Psoas muscle (tissue), 8 donors: ENCODE measurements around the gene ENO3. TPM values are rescaled to one million over a fixed set of nuclear protein-coding genes. Genes with fewer than 3 reads are reported as not detected.
A peak's percentile ranks its signal among the peaks of the same experiment; 100 is the strongest.
"Not testable (repeated sequence)": the region's sequence is repeated elsewhere in the genome, so short reads cannot be mapped to it uniquely, and the experiment has no call there.

Experiments
- ATAC-seq, 4 donors: fragments of 200-7000 bp; cut with Tn5 transposase; one replicate each; pipeline ENCODE4 v1.9.1; 2020; ENCODE audit warnings: moderate library complexity in 3 of 4, mild to moderate bottlenecking in 2 of 4
- DNase-seq, 2 donors: peaks; one replicate each; pipeline ENCODE4 v3.0.0-alpha.2; 2020
- H3K27ac ChIP-seq: fragments of 200-600 bp; one replicate; pipeline ENCODE4 v1.8.0; 2022
- H3K27me3 ChIP-seq, 3 donors: fragments of 200-600 bp in 1 of 3; one replicate each; pipeline versions ENCODE4 v1.6.1 to v1.8.0; 2013 to 2022; ENCODE audit warnings: low read length in 2 of 3, mild to moderate bottlenecking in 2 of 3, moderate library complexity in 1 of 3; ENCODE audit not compliant: insufficient read depth in 3 of 3
- H3K36me3 ChIP-seq, 2 donors: fragments of 200-600 bp in 1 of 2; one replicate each; pipeline versions ENCODE4 v1.6.1 to v1.8.0; 2013 to 2022; ENCODE audit warnings: low read depth in 1 of 2, mild to moderate bottlenecking in 1 of 2, moderate library complexity in 1 of 2; ENCODE audit not compliant: insufficient read depth in 1 of 2
- H3K4me1 ChIP-seq: fragments of 200-600 bp; one replicate; pipeline ENCODE4 v1.8.0; 2022
- H3K4me3 ChIP-seq: fragments of 200-600 bp; one replicate; pipeline ENCODE4 v1.8.0; 2022; ENCODE audit warnings: mild to moderate bottlenecking
- H3K9me3 ChIP-seq: fragments of 200-600 bp; one replicate; pipeline ENCODE4 v1.8.0; 2022
- WGBS, 3 donors: extraction: QIAGEN DNeasy Blood & Tissue Kit; methylation state at CpG; one replicate each; pipeline versions ENCODE4 v1.1.6 to v1.1.7; 2013; 5-methylcytosine and 5-hydroxymethylcytosine counted together
- intact Hi-C, 2 donors: fragments of 100-400 bp; cut with DNase I; formaldehyde crosslinking; loops; one replicate each; pipeline versions ENCODE4 v1.11.0 to v1.14.2; 2022
- polyA plus RNA-seq, 3 donors: library from polyadenylated mRNA; stranded (reverse); fragments of 200-250 nt; gene quantifications; one replicate each; pipeline ENCODE4 v1.2.3, GENCODE V29; 2013
- total RNA-seq, 4 donors: library from RNA; stranded (reverse); fragmentation: NEBNext Ultra II Directional in 2 of 4; extraction: Animal tissue kit (Norgen Biotek cat#: 25700) in 2 of 4; gene quantifications; one replicate each; pipeline versions ENCODE4 v1.2.1 to v1.2.4, GENCODE V29; 2021 to 2023
- TF ChIP-seq, protein P1 (sequence below): fragments of 200-600 bp; IDR thresholded peaks from one replicate; pipeline ENCODE4 v1.8.0; 2022; ENCODE audit warnings: antibody characterized with exemption
- donor health status: healthy with polysubstance abuse.
- donor health status: DM: no; HTN: no; CAD: no; lungs with moderate emphysema.
- donor health status: Bipolar disorder and iron deficiency.
- donor health status: healthy.
- donor health status: DM: yes; HTN: yes; CAD: no.
- donor health status: DM: no; HTN: no; CAD: no.
- donor health status: DM: no; HTN: no; CAD: no.
- donor health status: DM: yes; HTN: yes; CAD: no.

ENO3 gene
- total and polyA plus RNA-seq, 7 donors: 1,126 to 5,696 (median 2,679) TPM

DNA sequence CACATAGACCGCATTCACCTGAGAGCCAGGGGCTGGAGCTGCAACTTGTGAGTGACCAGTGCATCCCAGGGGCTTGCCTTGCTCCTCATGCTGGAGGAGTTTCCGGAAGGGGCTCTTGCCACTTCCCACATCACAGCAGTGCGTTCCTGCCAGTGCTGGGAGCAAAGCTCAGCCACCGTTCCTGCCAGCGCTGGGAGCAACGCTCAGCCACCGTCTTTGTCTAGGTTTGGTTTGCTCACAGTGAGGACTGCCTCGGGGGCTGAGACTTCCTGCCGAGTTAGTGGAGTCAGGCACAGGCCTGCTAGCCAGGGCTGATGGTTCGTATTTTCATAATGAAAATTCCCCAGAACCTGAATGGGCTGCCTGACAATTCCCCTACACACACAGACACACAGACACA is 42.6 kb upstream of the ENO3 start:
- Histone ChIP-seq H3K4me3 (no peak overlapping the region), H3K4me1 (peaks cover 3% of the 10 kb centered on the region), H3K27me3 (no peaks in the 10 kb centered on the region), H3K36me3 (no peaks in the 10 kb centered on the region), H3K27ac (peak overlapping the region; percentile 75), H3K9me3 (no peaks in the 10 kb centered on the region)
- intact Hi-C loops: loop anchor here (2.0 to 10.0 kb wide), 6 partner anchors 26 to 344 kb away; partner anchors contain the start of genes CAMTA2 (in 2 of the 2), GGT6 (in 1 of the 2), RNF167 (in 1 of the 2) and SLC25A11 (in 1 of the 2)
- 34 to 47% (median 39%) methylated on average over 10 of the region's 10 CpGs for whole genome bisulfite sequencing, 3 donors
- TF ChIP-seq, protein P1, sequence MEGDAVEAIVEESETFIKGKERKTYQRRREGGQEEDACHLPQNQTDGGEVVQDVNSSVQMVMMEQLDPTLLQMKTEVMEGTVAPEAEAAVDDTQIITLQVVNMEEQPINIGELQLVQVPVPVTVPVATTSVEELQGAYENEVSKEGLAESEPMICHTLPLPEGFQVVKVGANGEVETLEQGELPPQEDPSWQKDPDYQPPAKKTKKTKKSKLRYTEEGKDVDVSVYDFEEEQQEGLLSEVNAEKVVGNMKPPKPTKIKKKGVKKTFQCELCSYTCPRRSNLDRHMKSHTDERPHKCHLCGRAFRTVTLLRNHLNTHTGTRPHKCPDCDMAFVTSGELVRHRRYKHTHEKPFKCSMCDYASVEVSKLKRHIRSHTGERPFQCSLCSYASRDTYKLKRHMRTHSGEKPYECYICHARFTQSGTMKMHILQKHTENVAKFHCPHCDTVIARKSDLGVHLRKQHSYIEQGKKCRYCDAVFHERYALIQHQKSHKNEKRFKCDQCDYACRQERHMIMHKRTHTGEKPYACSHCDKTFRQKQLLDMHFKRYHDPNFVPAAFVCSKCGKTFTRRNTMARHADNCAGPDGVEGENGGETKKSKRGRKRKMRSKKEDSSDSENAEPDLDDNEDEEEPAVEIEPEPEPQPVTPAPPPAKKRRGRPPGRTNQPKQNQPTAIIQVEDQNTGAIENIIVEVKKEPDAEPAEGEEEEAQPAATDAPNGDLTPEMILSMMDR: no peak
- ATAC-seq (peak in 3 of 4 donors; percentile 2 to 13 (median 9)), DNase-seq (peak in 1 of 2 donors; percentile 61)

DNA sequence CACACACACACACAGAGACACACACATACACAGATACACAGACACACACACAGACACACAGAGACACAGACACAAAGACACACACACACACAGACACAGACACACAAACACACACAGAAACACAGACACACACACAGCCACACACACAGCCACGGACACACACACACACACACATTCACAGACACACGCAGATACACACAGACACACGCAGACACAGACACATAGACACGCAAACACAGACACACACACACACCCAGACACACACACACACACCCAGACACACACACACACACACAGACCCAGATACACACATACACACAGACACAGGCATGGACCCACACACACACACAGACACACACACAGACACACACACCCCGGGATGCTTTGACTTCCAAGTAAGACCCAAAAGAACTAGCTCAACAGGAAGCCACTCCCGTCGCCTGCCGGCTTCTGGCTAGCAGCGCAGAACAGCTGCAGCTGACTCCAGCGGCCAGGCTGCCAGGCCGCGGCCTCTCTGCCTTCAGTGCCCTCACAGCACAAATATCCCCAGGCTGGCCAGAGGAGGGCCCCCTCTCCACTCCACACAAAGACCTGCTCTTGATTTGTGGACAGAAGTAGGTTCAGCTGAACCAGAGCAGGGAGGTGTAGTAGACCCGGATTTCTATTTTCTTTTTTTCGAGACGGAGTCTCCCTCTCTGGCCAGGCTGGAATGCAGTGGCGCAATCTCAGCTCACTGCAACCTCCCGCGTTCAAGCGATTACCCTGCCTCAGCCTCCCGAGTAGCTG is 42.0 kb upstream of the ENO3 start:
- peak; percentile 93 to 97 for DNase-seq
- no peaks in the 10 kb centered on the region for H3K36me3 ChIP-seq
- intact Hi-C loops: loop anchor here (2.0 to 10.0 kb wide), 6 partner anchors 26 to 344 kb away; partner anchors contain the start of genes CAMTA2 (in 2 of the 2), GGT6 (in 1 of the 2), RNF167 (in 1 of the 2) and SLC25A11 (in 1 of the 2)
- no peaks in the 10 kb centered on the region for H3K4me1 ChIP-seq
- peak; percentile 99 for ATAC-seq
- WGBS, 3 donors: 8 to 16% (median 11%) methylated on average over 20 of the region's 20 CpGs
- TF ChIP-seq, protein P1: peak; percentile 83
- H3K4me3 ChIP-seq: no peak overlapping the region
- no peaks in the 10 kb centered on the region for H3K27me3 ChIP-seq
- peak overlapping the region; percentile 75 for H3K27ac ChIP-seq
- H3K9me3 ChIP-seq: no peaks in the 10 kb centered on the region

DNA sequence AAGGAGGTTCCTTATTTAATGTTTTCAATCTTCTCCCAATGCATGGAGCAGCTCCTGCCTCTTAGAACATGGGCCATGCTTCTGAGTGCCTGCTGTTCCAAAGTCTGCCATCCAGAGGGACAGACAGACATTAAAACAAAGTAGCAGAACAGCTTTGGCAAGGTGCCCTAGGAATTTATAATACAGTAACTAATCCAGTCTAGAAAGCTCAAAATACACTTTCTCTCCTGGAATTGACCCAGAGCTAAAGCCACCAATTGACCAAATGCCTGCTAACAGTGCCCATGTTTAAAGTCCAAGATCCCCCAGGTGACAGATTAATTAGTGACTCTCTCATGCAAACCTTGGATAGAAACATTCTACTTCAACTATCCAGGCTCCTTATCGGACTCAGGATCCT is 36.9 kb upstream of the ENO3 start:
- Histone ChIP-seq H3K4me1 (no peaks in the 10 kb centered on the region), H3K27me3 (no peaks in the 10 kb centered on the region), H3K9me3 (no peaks in the 10 kb centered on the region), H3K4me3 (no peak overlapping the region), H3K27ac (no peak overlapping the region), H3K36me3 (no peaks in the 10 kb centered on the region)
- WGBS, 3 donors: 62 to 77% (median 70%) methylated on average over 1 of the region's 1 CpG
- TF ChIP-seq, protein P1: no peak
- no peak for DNase-seq
- intact Hi-C loops: no loop called here
- ATAC-seq: no peak

DNA sequence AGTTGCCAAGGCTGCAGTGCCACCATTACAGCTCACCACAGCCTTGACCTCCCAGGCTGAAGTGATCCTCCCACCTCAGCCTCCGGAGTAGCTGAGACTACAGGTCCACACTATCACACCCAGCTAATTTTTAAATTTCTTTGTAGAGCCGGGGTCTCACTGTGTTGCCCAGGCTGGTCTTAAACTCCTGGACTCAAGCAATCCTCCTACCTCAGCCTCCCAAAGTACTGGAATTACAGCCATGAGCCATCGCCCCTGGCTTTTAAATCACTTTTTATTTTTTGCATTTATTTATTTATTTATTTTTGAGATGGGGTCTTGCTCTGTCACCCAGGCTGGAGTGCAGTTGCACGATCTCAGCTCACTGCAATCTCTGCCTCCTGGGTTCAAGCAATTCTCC is 36.4 kb upstream of the ENO3 start:
- H3K4me3 ChIP-seq, DNase-seq, H3K4me1 ChIP-seq, H3K36me3 ChIP-seq, H3K9me3 ChIP-seq, H3K27me3 ChIP-seq, intact Hi-C loops, ATAC-seq, H3K27ac ChIP-seq: not testable (repeated sequence)
- 87 to 97% (median 94%) methylated on average over 4 of the region's 4 CpGs for WGBS, 3 donors

DNA sequence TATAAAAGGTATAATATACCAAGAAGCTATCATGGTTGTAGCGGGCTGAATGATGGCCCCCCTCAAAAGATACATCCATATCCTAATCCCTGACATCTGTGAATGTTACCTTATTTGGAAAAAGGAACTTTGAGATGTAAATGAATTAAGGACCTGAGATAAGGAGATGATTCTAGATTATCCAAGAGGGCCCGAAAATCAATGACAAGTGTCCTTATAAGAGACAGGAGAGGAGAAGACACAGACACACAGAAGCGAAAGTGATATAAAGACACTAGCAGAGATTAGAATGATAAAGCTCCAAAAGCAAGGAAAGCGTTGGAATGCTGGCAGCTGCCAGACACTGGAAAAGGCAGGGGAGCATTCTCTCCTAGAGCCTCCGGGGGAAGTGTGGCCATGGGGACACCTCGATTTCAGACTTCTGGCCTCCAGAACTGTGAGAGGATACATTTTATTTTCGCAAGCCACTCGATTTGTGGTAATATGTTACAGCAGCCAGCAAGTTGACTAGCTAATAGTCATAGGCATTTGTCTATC is 31.3 kb upstream of the ENO3 start:
- TF ChIP-seq, protein P1: no peak
- DNase-seq (no peak), ATAC-seq (no peak)
- 64 to 67% (median 65%) methylated on average over 8 of the region's 8 CpGs for WGBS, 3 donors
- intact Hi-C loops: no loop called here
- Histone ChIP-seq H3K9me3 (no peaks in the 10 kb centered on the region), H3K27ac (no peak overlapping the region), H3K36me3 (no peaks in the 10 kb centered on the region), H3K4me3 (no peak overlapping the region), H3K4me1 (no peaks in the 10 kb centered on the region), H3K27me3 (no peaks in the 10 kb centered on the region)
